Limb (tissue), 2 donors: ENCODE measurements around the gene P2RX4.
"Not testable (repeated sequence)": the region's sequence is repeated elsewhere in the genome, so short reads cannot be mapped to it uniquely, and the experiment has no call there.

Source experiments
- DNase-seq, 2 donors: peaks; one replicate each; pipeline ENCODE4 v3.0.0-alpha.2; 2016; ENCODE audit errors: extremely low spot score in 2 of 2

P2RX4 gene

GRCh38 chr12:121209624-121210572 is at the start of gene P2RX4:
P2RX4 (plus strand) TSS chr12:121210129; CDS start chr12:121210165, 36 bp downstream.
- DNase-seq = peak; percentile 81 to 89

GRCh38 chr12:121162384-121162783 is 47.5 kb upstream of the P2RX4 start:
- DNase-seq = no peak

GRCh38 chr12:121162985-121163384 is 46.9 kb upstream of the P2RX4 start:
- no peak for DNase-seq

GRCh38 chr12:121164839-121165238 is 45.1 kb upstream of the P2RX4 start:
- not testable (repeated sequence) for DNase-seq

GRCh38 chr12:121165316-121165715 is 44.6 kb upstream of the P2RX4 start:
- no peak for DNase-seq

- no peak for DNase-seq
Observed at GRCh38 chr12:121166356-121166755, 43.6 kb upstream of the P2RX4 start.

GRCh38 chr12:121167232-121167820 is 42.6 kb upstream of the P2RX4 start:
- no peak for DNase-seq

GRCh38 chr12:121167951-121168350 is 42.0 kb upstream of the P2RX4 start:
- DNase-seq = no peak

- peak in 1 of 2 donors; percentile 6 for DNase-seq
Observed at GRCh38 chr12:121170151-121170550, 39.8 kb upstream of the P2RX4 start.

GRCh38 chr12:121170611-121171260 is 39.2 kb upstream of the P2RX4 start:
- no peak for DNase-seq

- DNase-seq = no peak
Observed at GRCh38 chr12:121172145-121172544, 37.8 kb upstream of the P2RX4 start.

GRCh38 chr12:121175383-121176119 is 34.4 kb upstream of the P2RX4 start:
- no peak for DNase-seq

GRCh38 chr12:121176826-121177529 is 33.0 kb upstream of the P2RX4 start:
- no peak for DNase-seq

GRCh38 chr12:121181181-121181580 is 28.7 kb upstream of the P2RX4 start:
- no peak for DNase-seq

GRCh38 chr12:121182222-121182893 is 27.6 kb upstream of the P2RX4 start:
- DNase-seq = no peak

- no peak for DNase-seq
Observed at GRCh38 chr12:121184425-121184824, 25.5 kb upstream of the P2RX4 start.

GRCh38 chr12:121184984-121185889 is 24.7 kb upstream of the P2RX4 start:
- DNase-seq = no peak

GRCh38 chr12:121186826-121187225 is 23.1 kb upstream of the P2RX4 start:
- no peak for DNase-seq

- no peak for DNase-seq
Observed at GRCh38 chr12:121187501-121187900, 22.4 kb upstream of the P2RX4 start.
